CD4-positive, alpha-beta memory T cell (primary cell): ENCODE results near the gene RAET1G. TPM values are rescaled to one million over a fixed set of nuclear protein-coding genes. Genes with fewer than 3 reads are reported as not detected.
"Not testable (repeated sequence)": the region's sequence is repeated elsewhere in the genome, so short reads cannot be mapped to it uniquely, and the experiment has no call there.

Source experiments
- CTCF ChIA-PET: fragments of 350-600 bp; sonication (Branson Sonifier 250); formaldehyde crosslinking; loops from one replicate; lab custom pipeline; 2021; ENCODE audit warnings: inconsistent platforms; ENCODE audit not compliant: partially characterized antibody; lab: Charles Lee
- POLR2A ChIA-PET: fragments of 350-600 bp; sonication (Branson Sonifier 250); formaldehyde crosslinking; loops from one replicate; lab custom pipeline; 2021; ENCODE audit not compliant: partially characterized antibody; lab: Charles Lee
- DNase-seq, 5 donors: peaks; one replicate each; pipeline versions ENCODE4 v3.0.0 to v3.0.0-alpha.2; 2020 to 2022; ENCODE audit warnings: mixed read lengths in 1 of 5
- H3K27ac ChIP-seq: one replicate; pipeline ENCODE4 v1.7.0; 2013; ENCODE audit warnings: low read depth, low read length
- H3K27me3 ChIP-seq: 2 replicates; pipeline ENCODE4 v1.7.0; 2013; ENCODE audit warnings: mild to moderate bottlenecking, low read length, moderate library complexity; ENCODE audit not compliant: insufficient read depth
- H3K36me3 ChIP-seq: 2 replicates; pipeline ENCODE4 v1.7.0; 2013; ENCODE audit warnings: mild to moderate bottlenecking, low read length, moderate library complexity; ENCODE audit not compliant: insufficient read depth
- H3K4me1 ChIP-seq: 2 replicates; pipeline ENCODE4 v1.7.0; 2013; ENCODE audit warnings: mild to moderate bottlenecking, low read length, moderate library complexity; ENCODE audit not compliant: insufficient read depth
- H3K4me3 ChIP-seq, 2 donors: one replicate each; pipeline ENCODE4 v1.7.0; 2013; ENCODE audit warnings: low read length in 2 of 2, mild to moderate bottlenecking in 1 of 2
- H3K9me3 ChIP-seq, 2 donors: one replicate each; pipeline ENCODE4 v1.7.0; 2013; ENCODE audit warnings: low read length in 2 of 2, control low read depth in 1 of 2; ENCODE audit not compliant: control insufficient read depth in 1 of 2
- H3K27ac Mint-ChIP-seq, 7 donors: one replicate each; pipeline ENCODE4 v1.8.0; 2020 to 2021; ENCODE audit warnings: mixed read lengths in 7 of 7, mild to moderate bottlenecking in 6 of 7, inconsistent platforms in 3 of 7, moderate library complexity in 3 of 7
- H3K27me3 Mint-ChIP-seq, 2 donors: one replicate each; pipeline ENCODE4 v1.8.0; 2020 to 2021; ENCODE audit warnings: mixed read lengths in 2 of 2
- H3K36me3 Mint-ChIP-seq, 2 donors: one replicate each; pipeline ENCODE4 v1.8.0; 2020 to 2021; ENCODE audit warnings: mixed read lengths in 2 of 2, inconsistent platforms in 1 of 2, mild to moderate bottlenecking in 1 of 2
- H3K4me1 Mint-ChIP-seq, 4 donors: one replicate each; pipeline ENCODE4 v1.8.0; 2020 to 2021; ENCODE audit warnings: mixed read lengths in 4 of 4, mild to moderate bottlenecking in 1 of 4
- H3K4me3 Mint-ChIP-seq, 8 donors: one replicate each; pipeline ENCODE4 v1.8.0; 2020 to 2021; ENCODE audit warnings: mixed read lengths in 8 of 8, mild to moderate bottlenecking in 7 of 8, moderate library complexity in 6 of 8, inconsistent platforms in 3 of 8
- H3K9me3 Mint-ChIP-seq, 8 donors: one replicate each; pipeline ENCODE4 v1.8.0; 2020 to 2021; ENCODE audit warnings: mixed read lengths in 8 of 8, mild to moderate bottlenecking in 5 of 8, inconsistent platforms in 3 of 8, moderate library complexity in 1 of 8
- intact Hi-C: fragments of 100-400 bp; cut with micrococcal nuclease; formaldehyde crosslinking; loops from one replicate; pipeline ENCODE4 v1.15.1; 2023
- polyA plus RNA-seq, 2 donors: library from polyadenylated mRNA; unstranded; fragments of 300-500 nt; fragmentation: Illumina TruSeq; gene quantifications; one replicate each; pipeline ENCODE4 v1.2.3, GENCODE V29; 2021
- total RNA-seq, 2 experiments: library from RNA; stranded (reverse); gene quantifications; one replicate each; pipeline ENCODE4 v1.2.3, GENCODE V29; 2021

Gene RAET1G
- total and polyA plus RNA-seq, 4 experiments from 2014 or later = not detected

GRCh38 chr6:149940672-149940982 lies 17.7 kb upstream of the RAET1G start:
- CTCF ChIA-PET = interaction anchor here (0.9 to 1.6 kb wide), 4 partner anchors 9 to 76 kb away, joined by 3 to 7 read pairs (median 4); no protein-coding TSS in a partner anchor
- Mint-ChIP-seq H3K27me3 (peaks cover 45 to 46% of the 10 kb centered on the region in 2 donors), H3K36me3 (peaks cover 0 to 5% of the 10 kb centered on the region in 2 donors), H3K27ac (peak overlapping the region; percentile 42 to 93 (median 70)), H3K4me3 (peak overlapping the region in 7 of 8 donors; percentile 6 to 92 (median 55)), H3K9me3 (no peaks in the 10 kb centered on the region), H3K4me1 (peaks cover 13 to 55% (median 29%) of the 10 kb centered on the region in 4 donors)
- DNase-seq = no peak
- POLR2A ChIA-PET = interaction anchor here (1.2 kb wide), 1 partner anchor 52 kb away, joined by 3 read pairs; no protein-coding TSS in a partner anchor
- Histone ChIP-seq H3K27me3 (peaks cover 46% of the 10 kb centered on the region), H3K36me3 (no peaks in the 10 kb centered on the region), H3K4me1 (peaks cover 25% of the 10 kb centered on the region), H3K4me3 (no peak overlapping the region), H3K9me3 (no peaks in the 10 kb centered on the region), H3K27ac (no peak overlapping the region)
- intact Hi-C loops = loop anchor here (2.0 kb wide), 1 partner anchor 64 kb away; no protein-coding TSS in a partner anchor

- Histone ChIP-seq H3K4me3 (no peak overlapping the region), H3K27ac (no peak overlapping the region), H3K36me3 (no peaks in the 10 kb centered on the region), H3K4me1 (peaks cover 25% of the 10 kb centered on the region), H3K27me3 (peaks cover 52% of the 10 kb centered on the region), H3K9me3 (no peaks in the 10 kb centered on the region)
- no peaks in the 10 kb centered on the region for H3K9me3 Mint-ChIP-seq
- peak overlapping the region; percentile 42 to 93 (median 70) for H3K27ac Mint-ChIP-seq
- ChIA-PET POLR2A (interaction anchor here (1.2 kb wide), 1 partner anchor 52 kb away, joined by 3 read pairs; no protein-coding TSS in a partner anchor), CTCF (interaction anchor here (1.0 to 1.6 kb wide), 4 partner anchors 10 to 77 kb away, joined by 3 to 7 read pairs (median 4); no protein-coding TSS in a partner anchor)
- H3K36me3 Mint-ChIP-seq = peaks cover 0 to 5% of the 10 kb centered on the region in 2 donors
- intact Hi-C loops = loop anchor here (2.0 kb wide), 1 partner anchor 65 kb away; no protein-coding TSS in a partner anchor
- H3K27me3 Mint-ChIP-seq = peaks cover 50% of the 10 kb centered on the region in 2 donors
- H3K4me1 Mint-ChIP-seq = peaks cover 13 to 55% (median 29%) of the 10 kb centered on the region in 4 donors
- DNase-seq = no peak
- peak overlapping the region in 7 of 8 donors; percentile 6 to 92 (median 55) for H3K4me3 Mint-ChIP-seq
Observed at GRCh38 chr6:149939909-149940671, 17.2 kb upstream of the RAET1G start.

DNA sequence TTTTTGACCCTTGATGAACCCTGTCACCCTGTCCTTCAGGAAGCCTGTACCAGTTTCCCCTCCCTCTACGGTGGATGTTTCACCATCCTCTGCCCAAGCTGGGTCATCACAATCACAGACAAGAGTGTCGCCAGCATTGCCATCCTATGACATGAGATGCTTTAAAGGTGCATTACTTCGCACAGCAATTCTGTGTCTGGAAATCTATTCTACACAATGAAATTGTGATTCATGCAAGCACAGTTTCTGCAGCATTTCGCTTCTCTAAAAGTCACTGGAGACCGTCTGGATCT lies 16.4 kb upstream of the RAET1G start:
- H3K36me3 Mint-ChIP-seq = peaks cover 0 to 5% of the 10 kb centered on the region in 2 donors
- no peaks in the 10 kb centered on the region for H3K9me3 Mint-ChIP-seq
- POLR2A ChIA-PET = no interaction called here
- H3K4me1 ChIP-seq = peaks cover 25% of the 10 kb centered on the region
- peaks cover 60% of the 10 kb centered on the region for H3K27me3 ChIP-seq
- peak in 1 of 5 donors; percentile 60 for DNase-seq
- CTCF ChIA-PET = interaction anchor here (1.0 kb wide), 1 partner anchor 77 kb away, joined by 3 read pairs; no protein-coding TSS in a partner anchor
- H3K4me1 Mint-ChIP-seq = peaks cover 13 to 57% (median 29%) of the 10 kb centered on the region in 4 donors
- peaks cover 57% of the 10 kb centered on the region in 2 donors for H3K27me3 Mint-ChIP-seq
- peak overlapping the region; percentile 16 to 92 (median 80) for H3K4me3 Mint-ChIP-seq
- no peaks in the 10 kb centered on the region for H3K9me3 ChIP-seq
- no peaks in the 10 kb centered on the region for H3K36me3 ChIP-seq
- H3K27ac ChIP-seq = peak overlapping the region; percentile 9
- peak overlapping the region; percentile 84 to 99 (median 94) for H3K27ac Mint-ChIP-seq
- no peak overlapping the region for H3K4me3 ChIP-seq
- intact Hi-C loops = no loop called here

- no peaks in the 10 kb centered on the region for H3K9me3 Mint-ChIP-seq
- peaks cover 60 to 61% of the 10 kb centered on the region in 2 donors for H3K27me3 Mint-ChIP-seq
- DNase-seq = peak; percentile 59 to 87 (median 70)
- no peaks in the 10 kb centered on the region for H3K36me3 ChIP-seq
- H3K4me1 ChIP-seq = peaks cover 25% of the 10 kb centered on the region
- H3K4me3 Mint-ChIP-seq = peak overlapping the region; percentile 16 to 92 (median 80)
- H3K4me3 ChIP-seq = peak overlapping the region; percentile 26 to 58
- ChIA-PET CTCF (interaction anchor here (1.0 kb wide), 1 partner anchor 78 kb away, joined by 3 read pairs; no protein-coding TSS in a partner anchor), POLR2A (interaction anchor here (0.7 kb wide), 1 partner anchor 78 kb away, joined by 4 read pairs; no protein-coding TSS in a partner anchor)
- H3K27ac ChIP-seq = peak overlapping the region; percentile 9
- no peaks in the 10 kb centered on the region for H3K9me3 ChIP-seq
- peak overlapping the region; percentile 84 to 99 (median 94) for H3K27ac Mint-ChIP-seq
- H3K27me3 ChIP-seq = peaks cover 63% of the 10 kb centered on the region
- intact Hi-C loops = no loop called here
- peaks cover 14 to 60% (median 30%) of the 10 kb centered on the region in 4 donors for H3K4me1 Mint-ChIP-seq
- H3K36me3 Mint-ChIP-seq = peaks cover 0 to 5% of the 10 kb centered on the region in 2 donors
Observed at GRCh38 chr6:149938571-149939355, 15.8 kb upstream of the RAET1G start.

GRCh38 chr6:149938013-149938570 lies 15.2 kb upstream of the RAET1G start:
- Mint-ChIP-seq H3K4me3 (peak overlapping the region in 7 of 8 donors; percentile 6 to 92 (median 61)), H3K27me3 (peaks cover 66 to 68% of the 10 kb centered on the region in 2 donors), H3K4me1 (peaks cover 14 to 60% (median 30%) of the 10 kb centered on the region in 4 donors), H3K27ac (peak overlapping the region; percentile 32 to 96 (median 70))
- H3K36me3 Mint-ChIP-seq, H3K9me3 ChIP-seq, intact Hi-C loops, DNase-seq, CTCF ChIA-PET, H3K27ac ChIP-seq, H3K9me3 Mint-ChIP-seq, H3K36me3 ChIP-seq: not testable (repeated sequence)
- Histone ChIP-seq H3K27me3 (peaks cover 67% of the 10 kb centered on the region), H3K4me3 (peak overlapping the region in 1 of 2 donors; percentile 58), H3K4me1 (peaks cover 25% of the 10 kb centered on the region)
- POLR2A ChIA-PET = interaction anchor here (0.7 kb wide), 1 partner anchor 79 kb away, joined by 4 read pairs; no protein-coding TSS in a partner anchor

DNA sequence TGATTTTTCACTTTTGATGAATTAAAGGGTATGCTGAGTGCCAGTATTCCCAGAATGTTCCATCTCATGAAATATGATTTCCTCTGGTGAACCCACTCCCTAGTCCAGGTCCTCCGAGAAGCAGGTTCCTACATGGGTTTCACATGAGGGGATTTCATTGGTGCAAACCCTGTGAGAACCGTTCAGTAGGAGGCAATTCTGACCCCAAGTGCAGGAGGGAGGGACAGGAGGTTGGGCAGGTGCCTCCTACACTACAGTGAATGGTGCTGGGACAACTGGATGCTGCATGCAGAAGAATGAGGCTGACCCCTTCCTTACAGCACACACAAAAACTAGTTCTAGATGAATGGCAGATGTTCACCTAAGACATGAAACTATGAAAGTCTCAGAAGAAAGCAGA lies 13.8 kb upstream of the RAET1G start:
- no peak overlapping the region for H3K4me3 Mint-ChIP-seq

More for the DNA sequence above, 13.8 kb upstream of the RAET1G start:
- H3K36me3 Mint-ChIP-seq = peaks cover 0 to 5% of the 10 kb centered on the region in 2 donors
- DNase-seq = no peak
- no peak overlapping the region for H3K27ac ChIP-seq
- intact Hi-C loops = no loop called here
- CTCF ChIA-PET = interaction anchor here (2.8 kb wide), 1 partner anchor 80 kb away, joined by 28 read pairs; no protein-coding TSS in a partner anchor
- POLR2A ChIA-PET = interaction anchor here (0.9 kb wide), 1 partner anchor 80 kb away, joined by 3 read pairs; no protein-coding TSS in a partner anchor
- H3K27me3 ChIP-seq = peaks cover 70% of the 10 kb centered on the region
- no peaks in the 10 kb centered on the region for H3K9me3 Mint-ChIP-seq
- H3K36me3 ChIP-seq = no peaks in the 10 kb centered on the region
- H3K27me3 Mint-ChIP-seq = peaks cover 71 to 75% of the 10 kb centered on the region in 2 donors
- H3K4me1 ChIP-seq = peaks cover 18% of the 10 kb centered on the region
- H3K27ac Mint-ChIP-seq = peak overlapping the region in 2 of 7 donors; percentile 13 to 93
- H3K9me3 ChIP-seq = no peaks in the 10 kb centered on the region
- H3K4me3 ChIP-seq = no peak overlapping the region
- peaks cover 11 to 57% (median 23%) of the 10 kb centered on the region in 4 donors for H3K4me1 Mint-ChIP-seq
